Measurements from ENCODE around the gene CD48. TPM values are rescaled to one million over a fixed set of nuclear protein-coding genes. Genes with fewer than 3 reads are reported as not detected.

Gene CD48
- total and polyA plus RNA-seq, 7 donors, result 0.35 to 1.7 (median 0.99) TPM

- TF ChIP-seq CTCF (IDR thresholded peaks at IDR 0.05), result no peak
- Histone ChIP-seq H3K27ac (no peak overlapping the region), H3K4me3 (no peak overlapping the region), H3K27me3 (ENCODE audit: insufficient read depth in 3 of 3, low read length in 2 of 3) (peaks cover 0 to 2% (median 0%) of the 10 kb centered on the region in 3 donors), H3K36me3 (ENCODE audit: insufficient read depth in 1 of 2, low read depth in 1 of 2) (no peaks in the 10 kb centered on the region), H3K9me3 (peaks cover 10% of the 10 kb centered on the region), H3K4me1 (no peaks in the 10 kb centered on the region)
- DNase-seq (no peak), ATAC-seq (no peak)
- WGBS, 3 donors, result 46 to 59% (median 49%) methylated on average over 6 of the region's 6 CpGs
- intact Hi-C loops (cut with DNase I), result no loop called here
Observed at GRCh38 chr1:160672789-160673695, 38.6 kb downstream of the CD48 start.

- ATAC-seq, result no peak
- no peak for DNase-seq
- Histone ChIP-seq H3K9me3 (peaks cover 10% of the 10 kb centered on the region), H3K27me3 (ENCODE audit: insufficient read depth in 3 of 3, low read length in 2 of 3) (peaks cover 0 to 2% (median 0%) of the 10 kb centered on the region in 3 donors), H3K4me1 (no peaks in the 10 kb centered on the region), H3K27ac (no peak overlapping the region), H3K36me3 (ENCODE audit: insufficient read depth in 1 of 2, low read depth in 1 of 2) (no peaks in the 10 kb centered on the region), H3K4me3 (no peak overlapping the region)
- no peak for TF ChIP-seq CTCF (IDR thresholded peaks at IDR 0.05)
- intact Hi-C loops (cut with DNase I), result no loop called here
- WGBS, 3 donors, result 19 to 32% (median 31%) methylated on average over 3 of the region's 3 CpGs
Observed at GRCh38 chr1:160671603-160672517, 39.8 kb downstream of the CD48 start.

- DNase-seq (no peak), ATAC-seq (no peak)
- no peaks in the 10 kb centered on the region for H3K4me1 ChIP-seq
- peaks cover 0 to 2% (median 0%) of the 10 kb centered on the region in 3 donors for H3K27me3 ChIP-seq (ENCODE audit: insufficient read depth in 3 of 3, low read length in 2 of 3)
- no peak overlapping the region for H3K4me3 ChIP-seq
- intact Hi-C loops (cut with DNase I), result no loop called here
- WGBS, 3 donors, result 81 to 86% (median 81%) methylated on average over 4 of the region's 4 CpGs
- no peaks in the 10 kb centered on the region for H3K36me3 ChIP-seq (ENCODE audit: insufficient read depth in 1 of 2, low read depth in 1 of 2)
- H3K9me3 ChIP-seq, result peaks cover 10% of the 10 kb centered on the region
- TF ChIP-seq CTCF (IDR thresholded peaks at IDR 0.05), result no peak
- H3K27ac ChIP-seq, result no peak overlapping the region
Observed at GRCh38 chr1:160670701-160671100, 40.9 kb downstream of the CD48 start.

GRCh38 chr1:160669802-160670201, 41.8 kb downstream of the CD48 start:
- ATAC-seq, result no peak
- Histone ChIP-seq H3K4me1 (no peaks in the 10 kb centered on the region), H3K36me3 (ENCODE audit: insufficient read depth in 1 of 2, low read depth in 1 of 2) (no peaks in the 10 kb centered on the region), H3K27ac (no peak overlapping the region), H3K9me3 (peaks cover 10% of the 10 kb centered on the region), H3K27me3 (ENCODE audit: insufficient read depth in 3 of 3, low read length in 2 of 3) (peaks cover 0 to 2% (median 0%) of the 10 kb centered on the region in 3 donors), H3K4me3 (no peak overlapping the region)
- WGBS, 3 donors, result 95 to 97% (median 96%) methylated on average over 20 of the region's 20 CpGs
- intact Hi-C loops (cut with DNase I), result no loop called here
- DNase-seq, result no peak
- no peak for TF ChIP-seq CTCF (IDR thresholded peaks at IDR 0.05)

Data from psoas muscle (tissue), 8 donors.